GM11168 (cell line): ENCODE results near the gene CDT1.

Source experiments
- in situ Hi-C: fragments of 300-500 bp; cut with MboI; formaldehyde crosslinking; loops from one replicate; pipeline ENCODE4 v1.12.0; 2022; ENCODE audit warnings: low sequenced_read_pairs; ENCODE audit not compliant: unreplicated experiment

The CDT1 gene

DNA sequence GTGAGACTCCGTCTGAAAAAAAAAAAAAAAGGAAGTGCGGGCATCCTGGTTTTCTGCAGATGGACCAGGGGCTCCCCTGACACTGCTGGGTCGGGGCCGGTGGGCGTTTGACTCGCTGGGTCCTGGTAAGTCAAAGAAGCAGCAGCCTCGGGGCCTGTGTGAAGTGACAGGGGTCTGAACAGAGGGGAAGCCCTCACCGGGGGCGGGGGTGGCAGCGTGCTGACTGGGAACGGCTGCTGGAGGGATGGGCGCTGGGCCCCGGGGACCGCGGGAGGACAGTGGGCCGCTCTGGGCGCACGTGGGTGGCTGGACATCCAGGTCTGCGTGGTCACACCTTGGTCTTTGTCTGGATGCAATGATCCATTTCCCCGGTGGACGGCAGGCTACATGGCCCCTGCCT is 45.0 kb downstream of the CDT1 start:
- in situ Hi-C loops, result no loop called here

DNA sequence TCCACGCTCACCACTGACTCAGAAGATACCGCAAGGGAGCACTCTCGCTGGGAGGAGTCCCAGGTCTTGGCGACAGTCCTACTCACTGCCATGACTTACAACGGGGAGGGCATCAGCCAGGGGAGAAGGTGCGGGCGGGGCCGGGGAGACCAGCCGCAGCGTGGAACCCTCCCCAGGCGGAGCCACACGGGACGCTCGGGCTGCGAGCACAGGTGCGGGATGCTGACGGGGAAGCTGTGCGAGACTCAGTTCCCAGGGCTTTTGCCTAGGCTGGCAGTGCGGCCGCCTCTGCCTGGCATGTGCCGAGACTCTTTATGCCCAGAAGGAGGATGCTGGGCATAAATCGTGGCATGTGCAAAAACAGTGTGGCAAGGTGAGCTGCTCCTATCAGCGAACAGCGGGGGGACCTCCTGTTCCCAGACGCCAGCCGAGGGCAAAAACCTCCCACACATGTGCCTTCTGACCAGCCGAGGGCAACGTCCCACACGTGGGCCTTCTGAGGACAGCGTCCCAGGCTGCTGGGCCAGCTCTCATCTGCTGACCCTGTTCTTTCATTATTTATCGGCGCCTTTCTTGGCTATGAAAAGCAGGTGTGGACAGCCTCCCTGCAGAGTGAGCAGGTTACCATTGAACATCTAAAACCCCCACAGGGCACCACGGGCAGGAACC is 47.1 kb downstream of the CDT1 start:
- in situ Hi-C loops, result no loop called here

DNA sequence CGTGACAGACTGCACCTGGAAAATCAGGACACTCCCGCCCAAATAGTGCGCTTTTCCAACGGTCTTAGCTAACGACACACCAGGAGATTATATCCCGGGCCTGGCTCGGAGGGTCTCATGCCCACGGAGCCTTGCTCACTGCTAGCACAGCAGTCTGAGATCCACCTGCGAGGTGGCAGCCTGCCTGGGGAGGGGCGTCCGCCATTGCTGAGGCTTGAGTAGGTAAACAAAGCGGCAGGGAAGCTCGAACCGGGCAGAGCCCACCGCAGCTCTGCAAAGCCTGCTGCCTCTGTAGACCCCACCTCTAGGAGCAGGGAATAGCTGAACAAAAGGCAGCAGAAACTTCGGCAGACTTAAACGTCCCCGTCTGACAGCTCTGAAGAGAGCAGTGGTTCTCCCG is 48.0 kb downstream of the CDT1 start:
- in situ Hi-C loops, result no loop called here

DNA sequence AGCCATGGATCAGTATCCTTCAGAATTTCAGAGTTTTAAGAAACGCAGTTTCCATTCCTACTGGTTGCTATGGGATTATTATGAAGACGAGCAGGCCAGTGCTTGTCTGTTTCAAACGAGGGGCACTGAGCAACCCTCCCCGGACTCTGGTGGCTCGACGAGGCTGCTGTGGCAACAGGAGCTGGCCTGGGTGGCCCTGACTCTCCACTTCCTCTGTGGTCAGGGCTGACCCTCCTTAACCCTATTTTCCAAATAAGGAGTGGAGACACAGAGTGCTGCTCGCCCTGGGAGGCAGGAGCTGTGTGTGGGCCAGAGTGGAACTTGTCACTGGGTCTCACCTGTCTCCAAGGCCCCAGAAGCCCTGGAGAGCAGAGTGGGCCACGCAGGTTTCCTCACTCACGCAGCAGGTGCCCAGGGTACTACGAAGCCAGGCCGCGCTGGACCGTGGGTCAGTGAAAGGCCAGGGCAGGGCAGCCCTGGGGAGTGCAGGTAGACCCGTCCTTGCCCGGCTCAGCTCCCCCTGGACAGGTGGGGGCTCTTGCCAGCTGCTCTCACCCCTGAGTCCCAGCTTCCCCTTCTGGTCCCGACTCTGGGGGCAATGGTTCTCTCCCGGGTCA is 49.8 kb downstream of the CDT1 start:
- in situ Hi-C loops, result no loop called here

DNA sequence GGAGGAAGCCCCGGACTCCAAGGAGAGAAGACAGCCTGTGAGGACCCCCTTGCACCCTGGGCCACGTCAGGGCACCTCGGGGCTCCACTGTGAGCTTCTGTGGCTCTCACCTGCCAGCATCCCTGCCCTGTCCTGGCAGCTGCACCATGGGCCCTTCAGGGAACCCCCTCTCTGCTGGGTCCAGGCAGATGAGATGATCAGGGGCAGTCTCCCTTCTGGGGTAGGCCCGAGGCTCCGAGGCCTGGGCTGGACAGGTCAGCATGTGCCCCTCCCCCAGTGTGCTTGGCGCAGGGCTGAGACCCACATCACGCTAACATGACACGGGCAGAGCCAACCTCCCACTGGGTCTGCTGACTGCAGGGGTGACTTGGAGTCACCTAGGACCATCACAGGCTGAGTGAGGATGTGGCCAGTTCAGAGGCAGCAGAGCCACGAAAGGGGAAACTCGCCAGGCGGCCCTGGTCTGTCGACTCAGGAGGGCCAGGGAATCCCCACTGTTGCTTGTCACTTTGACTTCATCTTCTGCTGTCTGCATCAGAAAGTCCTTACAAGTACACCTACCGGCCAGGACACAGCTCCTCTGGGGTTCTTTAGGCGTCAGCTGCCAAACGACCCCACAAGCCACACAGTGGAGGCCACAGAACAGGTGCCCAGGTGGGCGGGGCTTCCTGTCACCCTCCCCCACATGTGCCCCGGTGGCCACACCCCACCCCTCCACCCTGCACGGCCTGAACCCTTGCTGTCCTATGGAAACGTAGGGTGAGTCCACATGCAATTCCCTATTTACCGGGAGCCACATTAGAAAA is 50.9 kb downstream of the CDT1 start:
- in situ Hi-C loops, result no loop called here

DNA sequence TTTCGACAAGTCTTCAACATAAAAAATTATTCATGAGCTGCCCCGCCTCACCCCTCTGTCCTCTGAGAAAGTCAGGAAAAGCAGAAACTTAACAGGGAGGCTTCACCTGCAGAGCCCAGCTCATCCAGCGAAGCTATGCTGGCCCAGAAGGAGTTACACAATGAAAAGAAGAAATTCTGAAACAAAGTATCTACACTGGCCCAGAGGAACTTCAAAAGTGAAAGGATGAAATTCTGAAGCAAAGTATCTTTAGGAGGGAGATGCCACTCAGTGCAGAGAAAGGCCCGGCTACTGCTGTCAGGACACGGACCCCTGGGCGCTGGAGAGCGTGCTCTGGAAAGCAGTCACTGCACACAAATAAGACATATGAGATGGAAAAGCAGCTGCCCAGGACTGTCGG is 51.6 kb downstream of the CDT1 start:
- in situ Hi-C loops, result no loop called here

DNA sequence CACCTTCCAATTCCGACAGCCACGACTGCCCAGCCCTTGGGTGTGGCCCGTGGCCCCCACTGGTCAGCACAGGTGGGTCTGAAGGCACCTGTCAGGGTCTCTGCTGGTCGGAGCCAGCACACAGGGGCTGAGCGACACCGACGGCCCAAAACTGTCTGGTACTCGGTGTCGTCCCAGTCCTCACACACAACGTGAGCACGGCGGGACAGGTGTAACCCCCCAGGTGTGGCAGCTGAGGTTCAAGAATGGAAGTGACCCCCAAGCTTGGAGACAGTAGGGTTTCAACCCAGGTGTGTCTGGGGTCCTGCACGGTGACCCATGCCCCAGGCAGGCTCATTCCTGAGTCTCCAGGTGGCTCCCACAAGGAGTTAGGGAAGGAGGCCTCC is 52.1 kb downstream of the CDT1 start:
- in situ Hi-C loops, result no loop called here

DNA sequence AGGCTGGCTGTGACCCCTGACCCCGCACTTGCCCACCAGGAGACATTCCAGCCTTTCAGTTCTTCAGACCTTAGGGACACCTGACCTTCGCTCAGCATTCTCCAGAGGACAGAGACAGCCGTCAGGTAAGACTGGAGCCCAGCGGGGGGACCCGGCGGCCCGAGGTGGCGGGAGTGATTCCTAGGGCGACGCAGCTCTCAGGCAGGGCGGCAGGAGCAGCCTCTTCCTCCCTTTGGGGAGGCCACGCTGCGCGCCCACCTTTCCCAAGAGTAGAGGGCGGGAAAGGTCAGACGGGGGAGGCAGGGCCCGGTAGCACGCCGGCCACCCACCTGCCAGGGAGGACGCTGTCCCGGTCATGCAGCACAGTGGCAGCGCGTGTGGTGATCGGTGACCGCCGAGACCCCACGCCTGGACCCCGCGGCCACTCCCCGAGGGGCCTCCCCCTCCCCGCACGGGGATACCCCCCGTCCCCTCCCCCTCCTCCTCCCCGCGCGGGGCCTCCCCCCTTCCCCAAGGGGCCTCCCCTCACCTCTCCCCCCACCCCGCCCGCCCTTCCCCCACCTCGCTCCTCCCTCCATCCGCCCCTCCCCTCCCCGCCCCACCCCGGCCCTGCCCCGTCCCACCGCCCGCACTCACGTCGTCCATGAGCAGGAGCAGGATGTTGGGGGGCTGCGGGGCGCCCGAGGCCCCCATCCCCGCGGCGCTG is 52.7 kb downstream of the CDT1 start:
- in situ Hi-C loops, result no loop called here

DNA sequence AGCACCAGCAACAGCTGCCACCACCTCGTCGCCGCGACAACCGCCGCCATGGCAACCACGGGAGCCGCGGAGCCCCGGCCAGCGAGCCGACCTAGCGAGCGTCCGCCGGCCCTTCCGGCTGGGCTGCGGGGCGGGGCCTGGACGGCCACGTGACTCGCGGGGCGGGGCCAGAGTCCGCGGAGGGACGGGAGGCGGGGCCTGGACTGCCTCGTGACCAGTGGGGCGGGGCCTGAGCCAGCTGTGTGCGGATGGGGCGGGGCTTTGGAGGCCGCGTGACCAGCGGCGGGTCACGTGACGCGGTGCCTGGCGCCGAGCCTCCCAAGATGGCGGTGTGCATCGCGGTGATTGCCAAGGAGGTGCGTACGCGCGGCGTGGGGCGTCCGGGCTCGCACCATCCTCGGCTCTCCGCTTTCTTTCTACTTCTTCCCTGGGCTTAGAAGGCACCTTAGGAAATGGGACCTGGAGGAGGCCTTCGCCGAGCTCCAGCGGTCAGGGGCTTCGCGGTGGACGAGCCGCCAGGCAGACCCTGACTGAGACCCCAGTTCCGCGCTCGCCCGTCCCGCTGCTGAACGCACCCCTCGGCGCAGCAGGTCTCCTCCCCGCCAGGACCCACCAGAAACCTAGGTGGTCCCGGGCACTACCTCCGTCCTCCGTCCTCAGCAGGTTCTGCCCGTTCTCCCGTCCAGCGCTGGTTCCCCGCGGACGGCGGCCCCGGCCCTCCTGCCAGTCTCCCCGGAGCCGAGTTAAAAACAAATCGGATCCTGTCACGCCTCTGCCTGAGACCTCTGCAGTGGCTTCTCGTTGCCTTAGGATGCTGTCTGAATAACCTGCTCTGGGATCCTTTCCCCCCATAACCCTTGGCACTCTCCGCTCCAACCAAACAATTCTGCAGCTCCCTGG is 53.5 kb downstream of the CDT1 start, which contains the start of the genes GALNS and TRAPPC2L:
TSS of gene GALNS (minus strand) at position 120 of the 900 bp plus-strand sequence. CDS start at position 50, 70 bp downstream.
TSS of gene TRAPPC2L (plus strand) at position 300 of the 900 bp plus-strand sequence. CDS start at position 324, 24 bp downstream.
- in situ Hi-C loops, result no loop called here

DNA sequence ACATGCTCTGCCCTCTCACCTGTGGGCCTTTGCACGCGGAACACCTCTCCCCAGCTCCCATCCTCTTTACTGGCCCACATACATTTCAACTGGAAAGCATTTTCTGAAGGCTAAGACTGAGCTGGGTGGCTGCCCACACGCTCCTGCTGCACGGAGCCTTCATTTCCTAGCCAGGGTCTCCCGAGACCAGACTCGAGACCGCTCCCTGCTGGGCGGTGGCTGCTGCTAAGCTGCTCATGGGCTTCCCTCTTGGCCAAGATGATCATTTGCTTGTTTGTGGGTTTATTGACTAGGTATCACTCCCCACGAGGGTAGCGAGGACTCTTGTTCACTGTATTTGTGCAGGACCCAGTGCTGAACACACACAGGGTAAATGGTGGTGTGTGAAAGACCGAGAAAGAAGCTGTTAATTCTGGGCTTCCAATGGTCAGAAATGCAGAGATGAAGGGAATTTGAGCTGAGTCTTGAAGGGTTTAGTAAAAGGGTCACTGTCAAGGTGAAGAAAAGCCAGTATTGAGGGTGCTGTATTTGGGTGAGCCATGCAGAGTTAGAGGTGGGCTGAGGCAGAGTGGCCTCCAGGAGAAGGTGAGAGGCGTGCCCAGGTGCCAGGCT is 54.2 kb downstream of the CDT1 start:
- in situ Hi-C loops, result no loop called here
